Measurements from ENCODE around the gene WFDC1.
A peak's percentile ranks its signal among the peaks of the same experiment; 100 is the strongest.

Gene WFDC1

DNA sequence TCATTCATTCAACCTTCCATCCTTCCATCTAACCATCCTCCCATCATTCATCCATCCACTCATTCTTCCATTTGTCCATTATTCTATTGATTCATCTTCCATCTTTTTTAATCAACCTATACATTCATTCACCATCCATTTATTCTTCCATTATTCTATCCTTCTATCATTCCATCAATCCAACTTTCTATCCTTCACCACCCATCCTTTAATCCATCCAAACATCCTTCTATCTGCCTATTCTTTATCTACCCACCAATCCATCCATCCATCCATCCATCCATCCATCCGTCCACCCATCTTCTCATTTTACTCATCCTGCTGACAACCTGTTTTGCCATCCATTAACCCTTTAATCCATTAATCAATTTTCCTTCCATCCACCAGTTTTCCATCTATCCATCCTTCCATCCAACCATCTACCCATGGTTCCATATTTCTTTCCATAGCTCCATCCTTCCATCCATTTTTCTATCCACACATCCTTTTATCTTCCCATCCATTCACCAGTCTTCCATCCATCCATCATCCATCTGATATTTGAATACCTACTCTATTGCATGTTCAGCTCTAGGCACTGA lies 21.8 kb upstream of the WFDC1 start:
- no peak for DNase-seq (ENCODE audit: low read depth in 2 of 2)

DNA sequence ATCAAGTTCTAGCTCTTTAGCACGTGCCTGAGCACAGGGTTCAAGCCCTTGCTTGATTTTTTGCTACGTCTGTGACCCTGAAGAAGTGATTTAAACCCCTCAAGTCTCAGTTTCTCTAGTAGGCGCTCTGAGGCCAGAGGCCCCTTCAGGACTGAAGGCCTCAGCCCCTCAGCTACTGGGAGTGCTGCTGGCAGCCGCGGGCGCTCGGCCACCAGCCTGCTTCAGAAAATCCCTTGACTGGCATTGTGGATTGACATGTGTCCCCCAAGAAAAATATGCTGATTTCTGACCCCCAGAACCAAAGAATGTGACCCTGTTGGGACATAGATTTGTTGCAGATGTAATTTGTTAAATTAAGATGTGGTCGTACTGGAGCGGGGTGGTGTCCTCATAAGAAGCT lies 20.2 kb upstream of the WFDC1 start:
- no peak for DNase-seq (ENCODE audit: low read depth in 2 of 2)

DNA sequence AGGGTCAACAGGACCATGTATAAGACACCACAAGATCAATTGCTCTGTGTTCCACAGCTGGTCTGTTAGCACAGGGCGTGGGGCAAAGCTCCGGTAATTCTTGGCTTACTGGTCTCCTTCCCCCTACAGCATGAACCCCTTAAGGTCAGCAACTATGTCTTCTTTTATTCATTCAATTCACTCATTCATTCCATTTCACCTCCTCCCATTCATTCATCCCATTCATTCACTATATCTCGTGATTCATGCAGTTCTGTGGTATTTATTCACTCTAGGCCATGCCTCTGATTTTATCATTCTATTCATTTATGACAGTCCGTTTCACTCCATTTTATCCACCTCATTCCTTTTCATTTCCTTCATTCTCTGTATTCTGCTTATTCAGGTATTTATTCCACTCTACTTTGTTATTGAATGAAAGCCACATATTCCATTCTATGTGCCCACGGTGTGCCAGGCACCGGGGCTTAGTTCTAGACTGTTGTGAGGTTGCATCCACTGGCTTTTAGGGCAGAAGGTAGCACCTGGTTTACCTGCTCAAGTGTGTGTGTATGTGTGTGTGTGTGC lies 19.0 kb upstream of the WFDC1 start:
- DNase-seq (ENCODE audit: low read depth in 2 of 2), result no peak

DNA sequence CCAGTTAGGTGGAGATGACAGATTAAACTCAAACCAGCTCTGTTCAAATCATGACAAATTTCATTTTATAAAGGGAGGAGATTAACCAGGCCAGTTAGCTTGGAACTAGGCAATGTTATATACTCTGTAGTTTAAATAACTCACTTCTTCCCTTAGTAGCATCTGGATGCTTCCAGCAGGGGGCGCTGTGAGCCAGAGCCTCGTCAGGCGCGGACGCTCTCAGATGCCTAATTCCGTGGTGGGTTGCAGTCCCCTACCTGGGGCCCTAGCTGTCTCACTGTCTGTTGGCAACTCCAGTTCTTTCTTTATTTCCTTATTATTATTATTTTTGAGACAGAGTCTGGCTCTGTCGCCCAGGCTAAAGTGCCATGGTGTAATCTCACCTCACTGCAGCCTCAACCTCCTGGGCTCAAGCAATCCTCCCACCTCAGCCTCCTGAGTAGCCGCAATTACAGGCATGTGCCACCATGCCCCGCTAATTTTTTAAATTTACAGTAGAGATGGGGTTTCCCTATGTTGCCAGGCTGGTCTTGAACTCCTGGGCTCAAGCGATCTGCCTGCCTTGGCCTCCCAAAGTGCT lies 17.3 kb upstream of the WFDC1 start:
- peak; percentile 19 to 36 for DNase-seq (ENCODE audit: low read depth in 2 of 2)

DNA sequence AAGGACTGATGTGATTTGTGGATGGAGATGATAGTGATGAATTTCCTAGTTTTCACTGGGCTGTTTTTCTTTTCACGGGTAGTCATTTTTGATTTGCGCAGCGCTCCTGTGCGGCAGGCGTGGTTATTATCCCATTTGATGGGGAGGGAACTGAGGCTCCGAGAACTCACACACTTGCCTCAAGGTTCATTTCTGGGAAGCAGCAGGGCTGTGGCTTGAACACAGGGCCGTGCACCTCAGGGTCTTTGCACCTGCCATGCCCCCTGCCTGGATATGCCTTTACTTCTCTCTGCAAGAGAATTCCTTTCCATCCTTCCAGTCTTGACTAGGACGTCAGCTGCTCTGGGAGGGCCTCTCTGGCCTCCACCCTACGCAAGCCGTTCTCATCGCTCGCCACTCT lies 16.3 kb upstream of the WFDC1 start:
- no peak for DNase-seq (ENCODE audit: low read depth in 2 of 2)

DNA sequence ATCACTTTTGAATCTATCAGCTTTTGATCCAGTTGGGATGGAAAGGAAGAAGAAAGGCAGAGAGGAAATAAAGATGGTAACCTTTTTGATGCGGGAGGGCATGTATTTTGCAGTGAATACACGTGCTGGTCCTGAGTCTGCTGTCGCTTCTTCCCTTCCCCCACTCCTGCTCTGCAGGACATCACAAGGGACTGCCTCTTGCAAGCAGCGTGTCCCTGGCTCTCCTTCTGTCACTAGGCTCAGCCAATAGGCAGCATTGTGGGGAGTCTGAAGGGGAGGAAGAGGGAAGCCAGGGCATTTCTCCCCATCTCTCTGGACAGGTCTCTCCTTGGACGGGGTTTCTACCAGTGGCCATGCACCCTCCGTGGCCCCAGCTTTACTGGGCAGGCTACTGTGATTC lies 15.7 kb upstream of the WFDC1 start:
- DNase-seq (ENCODE audit: low read depth in 2 of 2), result no peak

DNA sequence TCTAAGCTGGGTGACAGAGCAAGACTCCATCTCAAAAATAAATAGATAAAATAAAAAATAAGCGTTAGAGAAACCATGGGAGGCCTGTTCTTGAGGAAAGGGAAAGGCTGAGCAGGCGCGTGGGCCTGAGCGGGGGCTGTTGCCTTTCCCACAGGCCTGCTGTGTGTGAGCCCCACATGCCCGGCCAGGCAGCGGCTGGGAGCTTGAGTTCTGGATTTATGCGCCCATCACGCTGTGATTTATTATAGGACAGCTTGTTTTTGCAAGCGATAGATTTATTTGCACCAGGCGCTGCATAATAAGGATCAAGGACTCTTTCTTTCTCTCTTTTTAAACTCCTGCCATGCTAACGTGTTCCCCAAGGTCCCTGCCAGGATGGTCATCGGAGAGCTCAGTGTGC lies 14.8 kb upstream of the WFDC1 start:
- no peak for DNase-seq (ENCODE audit: low read depth in 2 of 2)

DNA sequence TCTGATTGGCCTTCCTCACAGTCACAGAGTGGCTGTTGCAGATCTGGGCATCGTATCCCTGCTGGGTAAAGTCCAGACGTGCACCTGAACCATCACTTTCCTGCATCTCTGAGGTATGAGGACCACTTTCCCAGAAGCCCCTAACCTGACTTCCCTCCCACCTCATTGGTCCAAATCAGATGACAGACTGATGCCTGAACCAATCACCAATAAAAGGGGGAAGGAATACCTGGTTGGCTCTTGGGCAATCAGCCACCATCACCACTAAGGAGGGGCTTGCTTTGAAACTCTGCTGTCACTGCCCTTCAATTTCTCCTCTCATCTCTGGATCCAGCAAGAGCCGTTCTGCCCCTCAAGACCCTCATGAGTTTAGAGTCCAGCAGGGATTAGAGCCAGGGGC lies 13.6 kb upstream of the WFDC1 start:
- DNase-seq (ENCODE audit: low read depth in 2 of 2), result no peak

DNA sequence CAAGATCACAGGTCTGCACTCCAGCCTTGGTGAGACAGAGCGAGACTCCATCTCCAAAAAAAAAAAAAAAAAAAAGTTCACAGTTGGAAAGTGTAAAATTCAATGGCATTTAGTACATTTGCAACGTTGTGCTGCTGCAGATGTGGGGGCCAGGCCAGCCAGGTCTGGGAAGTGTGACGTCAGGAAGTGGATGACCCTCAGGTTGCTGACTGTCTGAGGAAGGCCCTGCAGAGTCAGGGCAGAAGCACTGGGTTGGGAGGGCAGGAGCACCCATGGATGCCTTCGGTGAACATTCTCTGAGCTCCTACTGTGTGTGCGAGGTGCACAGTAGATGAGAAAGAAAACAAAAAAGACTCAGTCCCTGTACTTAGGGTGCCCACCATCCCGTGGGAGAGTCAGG lies 12.1 kb upstream of the WFDC1 start:
- no peak for DNase-seq (ENCODE audit: low read depth in 2 of 2)

DNA sequence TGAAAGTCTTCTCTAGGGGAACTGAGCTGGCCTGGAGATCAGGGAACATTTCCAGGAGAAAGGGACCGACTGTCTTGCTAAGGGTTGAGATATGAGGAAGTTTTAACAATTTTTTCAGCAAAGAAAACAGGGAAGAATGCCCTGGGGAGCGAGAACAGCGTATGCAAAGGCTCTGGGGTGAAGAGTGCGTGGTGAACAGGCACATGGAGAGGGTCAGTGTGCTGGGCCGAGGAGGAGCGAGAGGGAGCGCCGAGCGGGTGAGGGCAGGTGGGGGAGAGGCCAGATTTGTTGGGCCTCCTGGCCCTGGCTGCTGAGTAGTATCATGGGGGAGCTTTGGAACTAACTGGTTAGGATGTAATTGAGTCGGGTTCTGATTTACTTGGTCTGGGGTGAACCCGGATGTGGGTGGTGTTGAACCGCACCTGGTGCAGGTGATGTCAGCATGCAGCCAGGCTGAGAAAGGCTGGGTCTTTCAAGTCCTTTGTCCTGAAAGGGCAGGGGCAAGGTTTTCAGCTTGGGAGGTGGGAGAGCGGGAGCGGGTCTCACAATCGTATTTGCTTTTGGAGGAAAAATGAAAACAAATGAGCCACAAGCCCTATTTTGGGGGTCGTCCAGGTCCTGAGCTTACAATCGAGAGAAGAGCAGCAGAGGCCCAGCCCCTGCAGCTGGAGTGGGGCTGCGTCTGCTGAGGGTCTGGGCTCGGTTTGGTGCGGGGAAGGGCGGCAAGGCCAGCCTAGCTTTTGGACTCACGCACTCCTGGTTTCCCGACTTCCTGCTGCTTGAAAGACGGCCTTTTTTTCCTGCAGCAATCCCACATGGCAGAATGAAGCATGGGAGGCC lies 11.1 kb upstream of the WFDC1 start:
- DNase-seq (ENCODE audit: low read depth in 2 of 2), result no peak

DNA sequence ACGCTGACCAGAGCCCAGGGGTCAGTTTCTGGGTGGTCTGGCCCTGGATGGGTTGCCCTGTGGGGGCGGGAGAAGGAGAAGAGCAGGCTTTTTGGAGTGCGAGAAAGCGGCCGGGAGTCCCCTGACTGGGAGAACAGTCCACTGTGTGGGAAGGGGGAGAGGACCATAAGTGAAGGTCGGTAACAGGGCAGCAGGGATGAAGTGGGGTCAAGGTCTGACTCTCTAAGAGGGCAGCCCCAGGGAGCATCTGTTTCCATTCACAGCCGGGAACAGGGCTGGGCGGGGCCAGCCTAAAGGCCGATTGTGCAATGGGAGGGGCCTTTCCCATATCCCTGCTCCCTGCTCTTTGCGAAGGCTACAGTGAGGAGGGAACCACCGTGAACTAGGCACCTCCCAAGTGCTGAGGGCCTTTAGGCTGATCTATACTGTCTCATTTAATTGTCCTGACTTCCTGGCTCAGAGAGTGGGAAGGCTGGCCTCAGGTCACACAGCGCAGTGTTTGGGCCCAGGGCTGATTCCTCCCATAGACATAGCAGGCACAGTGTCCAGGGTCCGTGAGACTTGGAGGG lies 10.4 kb upstream of the WFDC1 start:
- DNase-seq (ENCODE audit: low read depth in 2 of 2), result no peak

DNA sequence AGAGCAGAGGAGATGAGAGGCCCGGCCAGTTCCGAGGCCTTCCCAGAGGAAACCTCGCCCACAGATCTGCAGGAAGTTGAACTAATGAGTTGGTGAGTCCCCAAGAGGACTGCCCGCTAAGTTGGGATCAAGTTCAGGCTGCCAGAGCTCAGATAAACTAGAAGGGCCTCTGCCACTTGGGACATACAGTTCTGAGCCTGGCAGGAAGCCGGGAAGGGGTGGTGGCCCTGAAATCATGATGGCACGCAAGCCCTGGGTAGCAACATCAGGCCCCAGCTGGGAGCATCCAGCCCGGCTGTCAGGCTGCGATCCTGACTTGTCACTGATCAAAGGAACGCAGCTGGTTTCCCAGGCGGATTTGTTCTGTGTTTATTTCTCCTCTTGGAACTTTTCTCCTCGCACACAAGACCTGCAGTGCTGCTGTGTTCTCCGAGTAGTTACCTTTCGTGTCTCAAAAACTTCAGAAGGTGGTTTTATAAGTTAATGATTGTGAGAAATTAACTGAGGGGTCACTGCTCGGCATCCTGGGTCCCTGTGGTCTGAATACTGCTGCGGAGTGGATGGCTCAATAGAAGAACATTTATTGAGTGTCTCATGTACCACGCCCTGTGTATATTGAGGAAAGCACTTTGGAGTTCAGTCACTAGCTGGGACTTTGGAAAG lies 8.0 kb upstream of the WFDC1 start:
- no peak for DNase-seq (ENCODE audit: low read depth in 2 of 2)

DNA sequence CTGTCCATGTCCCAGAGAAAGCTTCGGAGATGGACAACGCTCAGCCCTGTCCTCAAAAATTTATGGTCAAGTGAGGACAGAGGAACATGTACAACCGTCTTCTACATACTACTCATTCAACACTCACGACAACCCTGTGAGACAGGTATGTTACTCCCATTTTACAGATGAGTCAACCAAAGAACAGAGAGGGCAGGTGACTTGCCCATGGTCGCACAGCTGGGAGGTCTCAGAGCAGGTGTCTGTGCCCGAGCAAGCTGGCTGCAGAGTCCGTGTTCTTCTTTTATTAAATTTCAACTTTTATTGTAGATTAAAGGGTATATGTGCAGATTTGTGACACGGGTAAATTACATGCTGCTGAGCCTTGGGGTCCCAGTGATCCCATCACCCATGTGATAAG lies 5.8 kb upstream of the WFDC1 start:
- DNase-seq (ENCODE audit: low read depth in 2 of 2), result no peak

DNA sequence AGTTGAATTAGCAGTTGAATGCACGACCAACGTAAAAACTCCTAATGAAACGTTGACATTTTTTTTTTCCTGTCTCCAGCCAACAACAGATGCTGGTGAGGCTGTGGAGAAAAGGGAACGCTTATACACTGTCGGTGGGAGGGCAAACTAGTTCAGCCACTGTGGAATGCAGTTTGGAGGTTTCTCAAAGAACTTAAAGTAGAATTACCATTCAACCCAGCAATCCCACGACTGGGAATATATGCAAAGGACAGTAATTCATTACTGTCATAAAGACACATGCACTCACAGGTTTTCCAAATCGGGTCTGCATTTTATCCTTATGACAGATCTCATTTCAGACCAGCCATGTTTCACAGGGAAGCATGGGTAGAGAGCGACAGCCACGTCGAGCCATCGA lies 3.5 kb upstream of the WFDC1 start:
- no peak for DNase-seq (ENCODE audit: low read depth in 2 of 2)

DNA sequence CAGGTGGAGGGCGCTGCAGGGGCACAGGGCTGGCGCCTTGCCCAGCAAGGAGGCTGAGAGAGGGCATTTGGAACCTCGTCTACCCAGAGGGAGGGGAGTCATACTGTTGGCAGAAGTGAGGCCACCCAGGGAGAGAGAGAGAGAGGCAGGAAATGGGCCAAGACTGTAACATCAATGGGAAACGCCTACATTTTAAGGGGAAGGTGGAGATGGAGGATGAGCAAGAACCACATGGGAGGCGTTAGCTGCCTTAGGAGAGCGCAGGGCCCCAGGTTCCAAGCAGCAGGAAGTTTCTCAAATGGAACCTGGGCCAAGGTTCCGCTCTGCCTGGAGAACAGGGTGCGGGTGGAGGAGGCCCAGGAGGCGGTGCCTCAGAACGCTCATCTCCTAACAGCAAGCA lies 2.7 kb upstream of the WFDC1 start:
- DNase-seq (ENCODE audit: low read depth in 2 of 2), result no peak

DNA sequence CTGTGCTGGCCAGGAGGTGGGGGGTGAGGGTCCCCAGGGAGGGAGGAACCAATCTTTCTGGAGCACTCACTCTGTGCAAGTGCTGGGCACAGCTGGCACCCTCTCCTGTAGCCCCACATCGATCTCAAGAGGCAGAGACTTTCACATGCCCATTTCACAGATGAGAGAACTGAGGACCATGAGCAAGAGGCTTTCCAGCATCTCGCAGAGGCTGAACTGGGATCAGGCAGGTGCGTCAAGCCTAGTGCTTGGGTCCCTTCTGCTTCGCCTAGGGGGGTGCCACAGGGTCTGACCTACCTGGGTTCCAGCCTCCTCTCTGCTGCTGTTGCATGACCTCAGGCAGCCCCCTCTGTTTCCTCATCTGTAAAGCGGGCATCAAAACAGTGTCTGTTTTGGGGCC lies 1.3 kb upstream of the WFDC1 start:
- no peak for DNase-seq (ENCODE audit: low read depth in 2 of 2)

DNA sequence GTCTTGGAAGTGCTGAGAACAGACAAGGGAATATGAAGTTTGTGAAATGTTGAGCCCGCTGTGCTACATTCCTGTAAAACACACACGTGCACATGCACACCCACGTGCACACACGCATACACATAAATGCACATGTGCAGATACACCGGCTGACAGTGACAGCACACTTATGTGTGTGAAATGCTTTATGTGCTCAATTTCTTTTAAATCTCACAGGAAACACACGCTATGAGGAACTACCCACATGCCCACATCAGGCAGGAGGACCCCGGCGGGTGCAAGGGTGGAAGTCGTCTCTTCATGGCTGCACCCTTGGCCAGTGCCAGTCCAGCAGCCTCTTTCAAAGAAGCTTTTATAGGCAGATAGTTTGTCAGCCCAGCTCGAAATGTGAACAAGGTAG lies 561 bp upstream of the WFDC1 start:
- DNase-seq (ENCODE audit: low read depth in 2 of 2), result no peak

DNA sequence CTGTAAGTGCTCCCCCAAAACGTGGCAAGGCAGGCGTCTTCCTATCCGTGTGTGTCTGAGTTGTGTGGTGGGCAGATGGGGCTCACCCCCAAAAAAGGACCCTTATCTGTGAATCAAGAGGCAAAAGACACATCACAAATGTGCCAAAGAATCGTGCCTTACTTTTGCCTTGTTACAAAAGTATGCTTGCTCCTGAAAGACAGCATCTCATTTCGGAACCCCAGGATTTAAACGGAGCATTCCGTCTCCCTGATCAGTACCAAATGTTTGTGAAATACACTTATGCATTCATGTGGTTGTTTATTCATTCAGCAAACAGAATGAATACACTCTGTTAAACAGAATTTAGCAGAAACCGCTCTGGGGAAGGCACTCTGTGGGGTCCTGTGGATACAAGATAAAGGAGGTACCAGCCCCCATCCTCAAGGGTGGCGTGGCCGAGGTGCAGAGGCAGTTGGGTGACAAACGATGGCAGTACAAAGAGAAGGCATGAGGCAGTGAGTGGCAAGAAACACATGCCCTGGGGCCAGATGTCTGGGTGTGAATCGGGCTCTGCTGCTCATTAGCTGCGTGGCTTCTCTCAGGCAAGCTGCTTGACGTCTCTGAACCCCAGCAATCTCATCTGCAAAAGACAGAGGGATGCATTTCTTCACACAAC lies 654 bp downstream of the WFDC1 start:
- DNase-seq (ENCODE audit: low read depth in 2 of 2), result no peak

DNA sequence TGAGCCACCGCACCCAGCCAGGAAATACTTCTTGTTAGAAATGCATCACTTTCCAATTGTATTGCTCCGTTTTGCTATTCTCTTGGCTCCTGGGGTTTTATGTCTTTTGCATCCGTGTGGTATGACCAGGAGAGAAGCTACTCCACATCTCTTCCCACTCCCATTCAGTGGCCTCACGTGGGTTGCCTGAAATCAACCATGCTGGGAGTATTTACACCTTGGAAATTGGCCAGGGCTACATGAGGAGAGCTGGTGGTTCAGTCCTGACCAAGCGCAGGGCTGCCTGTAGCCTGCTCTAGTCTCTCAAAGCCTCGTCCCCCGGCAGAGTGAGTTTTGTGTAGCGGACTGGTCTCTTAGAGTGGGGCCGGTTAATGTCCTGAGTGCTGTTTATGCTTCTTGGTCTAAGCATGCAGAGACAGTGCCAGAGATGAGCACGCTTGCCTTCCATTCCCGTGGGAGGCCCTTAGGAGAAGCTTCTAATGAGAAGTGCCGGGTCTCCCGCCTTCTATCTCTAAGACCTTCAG lies 3.8 kb downstream of the WFDC1 start:
- DNase-seq (ENCODE audit: low read depth in 2 of 2), result no peak

DNA sequence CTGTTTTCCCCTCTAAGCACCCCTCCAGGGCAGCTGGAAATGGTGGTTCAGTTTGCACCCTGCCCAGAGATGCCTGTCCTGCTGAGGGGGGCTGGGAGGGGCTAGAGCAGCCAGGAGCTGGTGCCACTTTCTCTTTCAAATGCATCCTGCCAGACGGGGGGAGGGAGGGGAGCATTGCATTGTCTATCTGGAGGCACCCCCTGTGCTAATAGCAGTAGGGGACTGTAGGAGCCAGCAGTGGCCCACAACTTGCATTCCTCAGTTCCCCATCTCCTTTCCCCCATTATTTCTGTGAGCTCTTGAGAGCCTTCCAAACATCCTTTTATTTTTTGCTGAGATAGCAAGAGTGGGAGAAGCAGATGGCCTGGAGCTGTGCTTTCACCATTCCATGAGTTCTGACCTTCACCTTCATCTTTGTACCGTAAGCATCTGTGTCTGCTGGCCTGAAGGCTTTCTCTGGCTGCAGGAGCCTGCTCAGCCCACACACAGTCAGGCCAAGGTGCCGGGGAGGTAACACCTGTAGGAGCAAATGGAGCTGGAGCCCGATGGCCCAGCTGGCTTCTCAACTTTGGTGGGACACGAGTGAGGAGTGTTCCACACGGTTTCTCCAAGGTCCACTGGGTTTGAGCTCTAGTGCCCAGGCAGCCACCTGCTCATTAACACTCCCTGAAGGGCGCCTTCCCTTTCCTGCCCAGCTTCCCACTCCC lies 5.2 kb downstream of the WFDC1 start:
- DNase-seq (ENCODE audit: low read depth in 2 of 2), result no peak
